T-helper 2 cell treated with Interferon-gamma antibody and Interleukin-4, amounts not matched to agents 5 μg/mL and 100 μg/mL, for 36 hours (primary cell): Measurements from ENCODE around the gene TCAIM.
A peak's percentile ranks its signal among the peaks of the same experiment; 100 is the strongest.

Experiments
- DNase-seq: peaks from one replicate; pipeline ENCODE4 v3.0.0; 2021; ENCODE audit warnings: low spot score
- H3K27ac Mint-ChIP-seq: one replicate; pipeline ENCODE4 v1.8.0; 2021; ENCODE audit warnings: mild to moderate bottlenecking, mixed read lengths
- H3K27me3 Mint-ChIP-seq: one replicate; pipeline ENCODE4 v1.8.0; 2021; ENCODE audit warnings: low read depth, mixed read lengths
- H3K36me3 Mint-ChIP-seq: one replicate; pipeline ENCODE4 v1.8.0; 2021; ENCODE audit warnings: low read depth, mixed read lengths
- H3K4me1 Mint-ChIP-seq: one replicate; pipeline ENCODE4 v1.8.0; 2021; ENCODE audit warnings: low read depth, mixed read lengths
- H3K4me3 Mint-ChIP-seq: one replicate; pipeline ENCODE4 v1.8.0; 2022; ENCODE audit warnings: mild to moderate bottlenecking, moderate library complexity, mixed read lengths
- H3K9me3 Mint-ChIP-seq: one replicate; pipeline ENCODE4 v1.8.0; 2021; ENCODE audit warnings: mixed read lengths

Gene TCAIM

GRCh38 chr3:44430466-44430865 lies 91.9 kb downstream of the TCAIM start:
- no peak for DNase-seq
- no peaks in the 10 kb centered on the region for H3K27me3 Mint-ChIP-seq
- no peaks in the 10 kb centered on the region for H3K9me3 Mint-ChIP-seq
- no peak overlapping the region for H3K27ac Mint-ChIP-seq
- peaks cover under 1% of the 10 kb centered on the region for H3K36me3 Mint-ChIP-seq
- H3K4me3 Mint-ChIP-seq: no peak overlapping the region
- no peaks in the 10 kb centered on the region for H3K4me1 Mint-ChIP-seq

GRCh38 chr3:44434834-44435510 lies 96.4 kb downstream of the TCAIM start:
- H3K4me1 Mint-ChIP-seq: peaks cover 8% of the 10 kb centered on the region
- no peaks in the 10 kb centered on the region for H3K9me3 Mint-ChIP-seq
- H3K36me3 Mint-ChIP-seq: peaks cover 15% of the 10 kb centered on the region
- DNase-seq: no peak
- H3K27ac Mint-ChIP-seq: no peak overlapping the region
- no peak overlapping the region for H3K4me3 Mint-ChIP-seq
- H3K27me3 Mint-ChIP-seq: no peaks in the 10 kb centered on the region

GRCh38 chr3:44436181-44436580 lies 97.6 kb downstream of the TCAIM start:
- no peak overlapping the region for H3K4me3 Mint-ChIP-seq
- no peaks in the 10 kb centered on the region for H3K9me3 Mint-ChIP-seq
- no peaks in the 10 kb centered on the region for H3K27me3 Mint-ChIP-seq
- H3K36me3 Mint-ChIP-seq: peaks cover 18% of the 10 kb centered on the region
- no peak for DNase-seq
- peaks cover 16% of the 10 kb centered on the region for H3K4me1 Mint-ChIP-seq
- H3K27ac Mint-ChIP-seq: no peak overlapping the region

GRCh38 chr3:44437800-44438199 lies 99.2 kb downstream of the TCAIM start:
- peaks cover 29% of the 10 kb centered on the region for H3K36me3 Mint-ChIP-seq
- DNase-seq: no peak
- no peak overlapping the region for H3K4me3 Mint-ChIP-seq
- H3K9me3 Mint-ChIP-seq: no peaks in the 10 kb centered on the region
- H3K4me1 Mint-ChIP-seq: peaks cover 27% of the 10 kb centered on the region
- no peak overlapping the region for H3K27ac Mint-ChIP-seq
- no peaks in the 10 kb centered on the region for H3K27me3 Mint-ChIP-seq

- H3K27ac Mint-ChIP-seq: peak overlapping the region; percentile 95
- H3K4me1 Mint-ChIP-seq: peaks cover 29% of the 10 kb centered on the region
- peak; percentile 89 for DNase-seq
- H3K36me3 Mint-ChIP-seq: peaks cover 38% of the 10 kb centered on the region
- peak overlapping the region; percentile 82 for H3K4me3 Mint-ChIP-seq
- H3K9me3 Mint-ChIP-seq: no peaks in the 10 kb centered on the region
- no peaks in the 10 kb centered on the region for H3K27me3 Mint-ChIP-seq
Measured at GRCh38 chr3:44439499-44440295, 101.1 kb downstream of the TCAIM start.

- H3K4me1 Mint-ChIP-seq: peaks cover 31% of the 10 kb centered on the region
- peak; percentile 27 for DNase-seq
- no peak overlapping the region for H3K4me3 Mint-ChIP-seq
- peak overlapping the region; percentile 64 for H3K27ac Mint-ChIP-seq
- peaks cover 15% of the 10 kb centered on the region for H3K9me3 Mint-ChIP-seq
- H3K27me3 Mint-ChIP-seq: no peaks in the 10 kb centered on the region
- H3K36me3 Mint-ChIP-seq: peaks cover 60% of the 10 kb centered on the region
Measured at GRCh38 chr3:44442596-44443309, 104.2 kb downstream of the TCAIM start.

- Mint-ChIP-seq H3K27ac (no peak overlapping the region), H3K9me3 (peaks cover 31% of the 10 kb centered on the region), H3K4me1 (peaks cover 27% of the 10 kb centered on the region), H3K36me3 (peaks cover 71% of the 10 kb centered on the region), H3K27me3 (no peaks in the 10 kb centered on the region), H3K4me3 (no peak overlapping the region)
- DNase-seq: no peak
Measured at GRCh38 chr3:44444437-44444836, 105.9 kb downstream of the TCAIM start.

GRCh38 chr3:44444896-44445691 lies 106.5 kb downstream of the TCAIM start:
- no peak for DNase-seq
- peaks cover 22% of the 10 kb centered on the region for H3K4me1 Mint-ChIP-seq
- H3K4me3 Mint-ChIP-seq: no peak overlapping the region
- no peak overlapping the region for H3K27ac Mint-ChIP-seq
- H3K27me3 Mint-ChIP-seq: no peaks in the 10 kb centered on the region
- peaks cover 35% of the 10 kb centered on the region for H3K9me3 Mint-ChIP-seq
- H3K36me3 Mint-ChIP-seq: peaks cover 75% of the 10 kb centered on the region

- H3K9me3 Mint-ChIP-seq: peaks cover 41% of the 10 kb centered on the region
- H3K27ac Mint-ChIP-seq: no peak overlapping the region
- DNase-seq: no peak
- no peak overlapping the region for H3K4me3 Mint-ChIP-seq
- H3K27me3 Mint-ChIP-seq: no peaks in the 10 kb centered on the region
- peaks cover 78% of the 10 kb centered on the region for H3K36me3 Mint-ChIP-seq
- H3K4me1 Mint-ChIP-seq: peaks cover 15% of the 10 kb centered on the region
Measured at GRCh38 chr3:44445786-44446185, 107.2 kb downstream of the TCAIM start.

- no peak for DNase-seq
- peaks cover 8% of the 10 kb centered on the region for H3K4me1 Mint-ChIP-seq
- H3K27ac Mint-ChIP-seq: no peak overlapping the region
- H3K4me3 Mint-ChIP-seq: no peak overlapping the region
- no peaks in the 10 kb centered on the region for H3K27me3 Mint-ChIP-seq
- H3K36me3 Mint-ChIP-seq: peaks cover 83% of the 10 kb centered on the region
- H3K9me3 Mint-ChIP-seq: peaks cover 48% of the 10 kb centered on the region
Measured at GRCh38 chr3:44446929-44447328, 108.4 kb downstream of the TCAIM start.

- Mint-ChIP-seq H3K9me3 (peaks cover 46% of the 10 kb centered on the region), H3K27ac (no peak overlapping the region), H3K4me1 (no peaks in the 10 kb centered on the region), H3K36me3 (peaks cover 87% of the 10 kb centered on the region), H3K27me3 (no peaks in the 10 kb centered on the region), H3K4me3 (no peak overlapping the region)
- DNase-seq: no peak
Measured at GRCh38 chr3:44451441-44451840, 112.9 kb downstream of the TCAIM start.

- no peaks in the 10 kb centered on the region for H3K27me3 Mint-ChIP-seq
Measured at GRCh38 chr3:44454258-44454657, 115.7 kb downstream of the TCAIM start.

GRCh38 chr3:44455318-44455717 lies 116.8 kb downstream of the TCAIM start:
- peaks cover 24% of the 10 kb centered on the region for H3K9me3 Mint-ChIP-seq
- no peak overlapping the region for H3K27ac Mint-ChIP-seq
- no peak for DNase-seq
- H3K4me3 Mint-ChIP-seq: no peak overlapping the region
- H3K4me1 Mint-ChIP-seq: no peaks in the 10 kb centered on the region
- H3K36me3 Mint-ChIP-seq: peaks cover 78% of the 10 kb centered on the region
- H3K27me3 Mint-ChIP-seq: no peaks in the 10 kb centered on the region

More at GRCh38 chr3:44454258-44454657, 115.7 kb downstream of the TCAIM start:
- DNase-seq: no peak
- H3K4me3 Mint-ChIP-seq: no peak overlapping the region
- no peaks in the 10 kb centered on the region for H3K4me1 Mint-ChIP-seq
- H3K27ac Mint-ChIP-seq: no peak overlapping the region
- H3K9me3 Mint-ChIP-seq: peaks cover 23% of the 10 kb centered on the region
- H3K36me3 Mint-ChIP-seq: peaks cover 79% of the 10 kb centered on the region
